Testis (tissue), 3 donors: Measurements from ENCODE around the gene PLXDC2. TPM values are rescaled to one million over a fixed set of nuclear protein-coding genes. Genes with fewer than 3 reads are reported as not detected.
"Not testable (repeated sequence)": the region's sequence is repeated elsewhere in the genome, so short reads cannot be mapped to it uniquely, and the experiment has no call there.

ENCODE experiments used
- DNase-seq: peaks from one replicate; pipeline ENCODE4 v3.0.0-alpha.2; 2019
- H3K27ac ChIP-seq, 2 donors: fragments of 200-600 bp; sonication (generic); one replicate each; pipeline ENCODE4 v1.5.1; 2019
- H3K27me3 ChIP-seq: fragments of 200-600 bp; sonication (generic); one replicate; pipeline ENCODE4 v1.5.1; 2019
- H3K36me3 ChIP-seq: fragments of 200-600 bp; sonication (generic); one replicate; pipeline ENCODE4 v1.5.1; 2017; ENCODE audit warnings: low read depth; ENCODE audit errors: missing control alignments
- H3K4me1 ChIP-seq: fragments of 200-600 bp; sonication (generic); one replicate; pipeline ENCODE4 v1.5.1; 2019
- H3K4me3 ChIP-seq, 2 donors: fragments of 200-600 bp; sonication (generic); one replicate each; pipeline ENCODE4 v1.5.1; 2017 to 2019
- H3K9me3 ChIP-seq: fragments of 200-600 bp; sonication (generic); one replicate; pipeline ENCODE4 v1.5.1; 2017
- CTCF ChIP-seq, 3 experiments: fragments of 450-650 bp in 2 of 3; fragments of 200-600 bp in 1 of 3; sonication (generic) in 1 of 3; IDR thresholded peaks; one replicate each; pipeline ENCODE4 v1.5.1; 2016 to 2019; ENCODE audit warnings: antibody characterized with exemption in 3 of 3, mild to moderate bottlenecking in 2 of 3, moderate library complexity in 1 of 3
- POLR2A ChIP-seq: fragments of 450-650 bp; IDR thresholded peaks from one replicate; pipeline ENCODE4 v1.6.1; 2017; ENCODE audit warnings: antibody characterized with exemption, mild to moderate bottlenecking, moderate library complexity
- WGBS, 2 donors: methylation state at CpG; one replicate each; pipeline ENCODE4 v1.1.5; 2018; 5-methylcytosine and 5-hydroxymethylcytosine counted together
- intact Hi-C: fragments of 100-400 bp; cut with DNase I; formaldehyde crosslinking; loops from one replicate; pipeline ENCODE4 v1.15.1; 2023; ENCODE audit warnings: low total_unique reads
- polyA plus RNA-seq: library from polyadenylated mRNA; stranded (reverse); fragments of 350-450 nt; fragmentation: Illumina TruSeq; extraction: RNeasy Lipid Tissue Mini Kit (QIAGEN cat#74804); gene quantifications from one replicate; pipeline ENCODE4 v1.2.3, GENCODE V29; 2014; ENCODE audit warnings: low read depth, low replicate concordance; ENCODE audit not compliant: insufficient read depth
- total RNA-seq, 2 donors: library from RNA; depleted of rRNA; stranded (reverse); fragments of >200 nt; gene quantifications; one replicate each; pipeline ENCODE4 v1.2.3, GENCODE V29; 2016

The PLXDC2 gene
- total and polyA plus RNA-seq, 3 donors from 2014 or later = 27.5 to 81.7 (median 53.6) TPM

GRCh38 chr10:20041931-20042330 lies 225.7 kb downstream of the PLXDC2 start:
- Histone ChIP-seq H3K9me3 (no peaks in the 10 kb centered on the region), H3K4me3 (no peak overlapping the region), H3K27ac (no peak overlapping the region), H3K36me3 (no peaks in the 10 kb centered on the region), H3K27me3 (no peaks in the 10 kb centered on the region), H3K4me1 (no peaks in the 10 kb centered on the region)
- DNase-seq = no peak
- WGBS, 2 donors = 66 to 71% methylated on average over 3 of the region's 3 CpGs
- TF ChIP-seq CTCF (IDR thresholded peaks at IDR 0.05) (no peak), POLR2A (no peak)
- intact Hi-C loops = no loop called here

GRCh38 chr10:20045100-20045499 lies 228.9 kb downstream of the PLXDC2 start:
- not testable (repeated sequence) for DNase-seq

GRCh38 chr10:20048161-20048560 lies 231.9 kb downstream of the PLXDC2 start:
- no peaks in the 10 kb centered on the region for H3K36me3 ChIP-seq
- DNase-seq = no peak
- H3K27me3 ChIP-seq = no peaks in the 10 kb centered on the region
- 93 to 96% methylated on average over 2 of the region's 2 CpGs for WGBS, 2 donors
- TF ChIP-seq POLR2A (no peak), CTCF (IDR thresholded peaks at IDR 0.05) (no peak)
- no peak overlapping the region for H3K27ac ChIP-seq
- no peaks in the 10 kb centered on the region for H3K4me1 ChIP-seq
- intact Hi-C loops = no loop called here
- no peaks in the 10 kb centered on the region for H3K9me3 ChIP-seq
- no peak overlapping the region for H3K4me3 ChIP-seq

More at GRCh38 chr10:20045100-20045499, 228.9 kb downstream of the PLXDC2 start:
- intact Hi-C loops, H3K9me3 ChIP-seq, H3K4me1 ChIP-seq, H3K4me3 ChIP-seq, H3K36me3 ChIP-seq, H3K27ac ChIP-seq, H3K27me3 ChIP-seq: not testable (repeated sequence)
- 89 to 96% methylated on average over 5 of the region's 5 CpGs for WGBS, 2 donors

- no peaks in the 10 kb centered on the region for H3K27me3 ChIP-seq
- H3K27ac ChIP-seq = no peak overlapping the region
- 54 to 82% methylated on average over 2 of the region's 2 CpGs for WGBS, 2 donors
- H3K4me3 ChIP-seq = no peak overlapping the region
- TF ChIP-seq CTCF (IDR thresholded peaks at IDR 0.05) (no peak), POLR2A (no peak)
- intact Hi-C loops = no loop called here
- no peaks in the 10 kb centered on the region for H3K9me3 ChIP-seq
- no peak for DNase-seq
- no peaks in the 10 kb centered on the region for H3K36me3 ChIP-seq
- no peaks in the 10 kb centered on the region for H3K4me1 ChIP-seq
Observed at GRCh38 chr10:20058135-20058534, 241.9 kb downstream of the PLXDC2 start.

GRCh38 chr10:20059084-20059835 lies 243.0 kb downstream of the PLXDC2 start:
- no peak for DNase-seq
- H3K9me3 ChIP-seq = no peaks in the 10 kb centered on the region
- 42 to 49% methylated on average over 3 of the region's 3 CpGs for WGBS, 2 donors
- H3K27me3 ChIP-seq = no peaks in the 10 kb centered on the region
- TF ChIP-seq CTCF (IDR thresholded peaks at IDR 0.05) = no peak
- TF ChIP-seq POLR2A = no peak
- H3K4me3 ChIP-seq = no peak overlapping the region
- intact Hi-C loops = no loop called here
- no peaks in the 10 kb centered on the region for H3K4me1 ChIP-seq
- no peaks in the 10 kb centered on the region for H3K36me3 ChIP-seq
- H3K27ac ChIP-seq = no peak overlapping the region
